Natural killer cell (primary cell): Measurements from ENCODE around the gene GALNT1. TPM values are rescaled to one million over a fixed set of nuclear protein-coding genes. Genes with fewer than 3 reads are reported as not detected.

Source experiments
- ATAC-seq, 3 donors: fragments of 150-1000 bp in 2 of 3; fragments of 200-7000 bp in 1 of 3; cut with Tn5 transposase; 1 replicate in 1 of 3; 2 replicates in 2 of 3; pipeline ENCODE4 v1.10.0; 2021; ENCODE audit warnings: mild to moderate bottlenecking in 2 of 3, moderate library complexity in 2 of 3
- DNase-seq, 2 donors: peaks; one replicate each; pipeline versions ENCODE4 v3.0.0 to v3.0.0-alpha.2; 2013 to 2021; ENCODE audit warnings: mixed read lengths in 1 of 2
- H3K27ac ChIP-seq: one replicate; pipeline ENCODE4 v1.5.1; 2013; ENCODE audit warnings: mild to moderate bottlenecking, low read length
- H3K27me3 ChIP-seq: one replicate; pipeline ENCODE4 v1.6.1; 2013; ENCODE audit warnings: low read length; ENCODE audit not compliant: control insufficient read depth, insufficient read depth
- H3K36me3 ChIP-seq: one replicate; pipeline ENCODE4 v1.6.1; 2013; ENCODE audit warnings: low read length; ENCODE audit not compliant: control insufficient read depth, insufficient read depth
- H3K4me1 ChIP-seq: one replicate; pipeline ENCODE4 v1.6.1; 2013; ENCODE audit warnings: low read length; ENCODE audit not compliant: control insufficient read depth, insufficient read depth
- H3K4me3 ChIP-seq: one replicate; pipeline ENCODE4 v1.5.1; 2013; ENCODE audit warnings: low read length
- H3K9me3 ChIP-seq: one replicate; pipeline ENCODE4 v1.6.1; 2013; ENCODE audit warnings: low read length; ENCODE audit not compliant: control insufficient read depth, insufficient read depth
- H3K27ac Mint-ChIP-seq, 2 donors: one replicate each; pipeline ENCODE4 v1.8.0; 2022; ENCODE audit warnings: mild to moderate bottlenecking in 2 of 2, mixed read lengths in 2 of 2, moderate library complexity in 1 of 2
- H3K27me3 Mint-ChIP-seq, 2 donors: one replicate each; pipeline ENCODE4 v1.8.0; 2022; ENCODE audit warnings: low read depth in 2 of 2, mixed read lengths in 2 of 2
- H3K36me3 Mint-ChIP-seq: one replicate; pipeline ENCODE4 v1.8.0; 2022; ENCODE audit warnings: mixed read lengths
- H3K4me1 Mint-ChIP-seq, 2 donors: one replicate each; pipeline ENCODE4 v1.8.0; 2022; ENCODE audit warnings: mixed read lengths in 2 of 2
- H3K4me3 Mint-ChIP-seq: one replicate; pipeline ENCODE4 v1.8.0; 2022; ENCODE audit warnings: mild to moderate bottlenecking, moderate library complexity, mixed read lengths
- H3K9me3 Mint-ChIP-seq, 2 donors: one replicate each; pipeline ENCODE4 v1.8.0; 2022; ENCODE audit warnings: mixed read lengths in 2 of 2
- WGBS: methylation state at CpG from one replicate; pipeline ENCODE4 v1.1.7; 2013; ENCODE audit warnings: missing lambda C conversion rate; ENCODE audit not compliant: insufficient coverage; 5-methylcytosine and 5-hydroxymethylcytosine counted together
- intact Hi-C: fragments of 100-400 bp; cut with micrococcal nuclease; formaldehyde crosslinking; loops from one replicate; pipeline ENCODE4 v1.14.2; 2022
- total RNA-seq, 4 donors: library from RNA; stranded (reverse); fragments of 120-200 nt in 1 of 4; gene quantifications; one replicate each; pipeline versions ENCODE4 v1.2.3 to v1.2.4, GENCODE V29; 2013 to 2022
- TF ChIP-seq, protein P1 (sequence below): fragments of 200-600 bp; IDR thresholded peaks from one replicate; pipeline ENCODE4 v1.8.0; 2022; ENCODE audit warnings: antibody characterized with exemption

Gene GALNT1
- total RNA-seq, 3 donors from 2014 or later (not counting 1 experiment from before 2014, with no cell fraction given), result 49.2 to 57.1 (median 50.0) TPM

DNA sequence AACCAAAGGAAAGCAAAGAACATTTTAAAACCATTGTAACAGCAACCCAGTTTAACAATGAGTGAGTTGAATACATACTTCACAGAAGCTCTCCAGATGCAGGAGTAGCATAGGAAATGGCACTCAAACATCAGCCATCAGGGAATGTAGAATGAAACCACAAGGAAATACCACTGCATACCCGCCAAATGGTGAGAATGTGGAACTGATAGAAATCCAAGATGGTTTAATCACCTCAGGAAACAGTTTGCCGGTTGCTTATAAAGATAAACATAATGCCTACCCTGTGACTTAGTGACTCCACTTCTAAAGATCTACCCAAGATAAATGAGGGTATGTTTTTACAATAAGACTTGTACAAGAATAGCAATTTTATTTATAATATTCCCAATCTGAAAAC lies 132.0 kb downstream of the GALNT1 start:
- WGBS, result 67% methylated on average over 1 of the region's 2 CpGs
- Histone ChIP-seq H3K9me3 (no peaks in the 10 kb centered on the region), H3K4me3 (no peak overlapping the region), H3K4me1 (no peaks in the 10 kb centered on the region), H3K27ac (no peak overlapping the region), H3K36me3 (peaks cover 10% of the 10 kb centered on the region), H3K27me3 (no peaks in the 10 kb centered on the region)
- ATAC-seq (no peak), DNase-seq (no peak)
- TF ChIP-seq, protein P1, sequence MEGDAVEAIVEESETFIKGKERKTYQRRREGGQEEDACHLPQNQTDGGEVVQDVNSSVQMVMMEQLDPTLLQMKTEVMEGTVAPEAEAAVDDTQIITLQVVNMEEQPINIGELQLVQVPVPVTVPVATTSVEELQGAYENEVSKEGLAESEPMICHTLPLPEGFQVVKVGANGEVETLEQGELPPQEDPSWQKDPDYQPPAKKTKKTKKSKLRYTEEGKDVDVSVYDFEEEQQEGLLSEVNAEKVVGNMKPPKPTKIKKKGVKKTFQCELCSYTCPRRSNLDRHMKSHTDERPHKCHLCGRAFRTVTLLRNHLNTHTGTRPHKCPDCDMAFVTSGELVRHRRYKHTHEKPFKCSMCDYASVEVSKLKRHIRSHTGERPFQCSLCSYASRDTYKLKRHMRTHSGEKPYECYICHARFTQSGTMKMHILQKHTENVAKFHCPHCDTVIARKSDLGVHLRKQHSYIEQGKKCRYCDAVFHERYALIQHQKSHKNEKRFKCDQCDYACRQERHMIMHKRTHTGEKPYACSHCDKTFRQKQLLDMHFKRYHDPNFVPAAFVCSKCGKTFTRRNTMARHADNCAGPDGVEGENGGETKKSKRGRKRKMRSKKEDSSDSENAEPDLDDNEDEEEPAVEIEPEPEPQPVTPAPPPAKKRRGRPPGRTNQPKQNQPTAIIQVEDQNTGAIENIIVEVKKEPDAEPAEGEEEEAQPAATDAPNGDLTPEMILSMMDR, result no peak
- H3K4me1 Mint-ChIP-seq, result no peaks in the 10 kb centered on the region
- intact Hi-C loops, result no loop called here
- no peak overlapping the region for H3K4me3 Mint-ChIP-seq
- peaks cover 2 to 5% of the 10 kb centered on the region in 2 donors for H3K9me3 Mint-ChIP-seq
- H3K36me3 Mint-ChIP-seq, result peaks cover 20% of the 10 kb centered on the region
- peaks cover 0 to 5% of the 10 kb centered on the region in 2 donors for H3K27me3 Mint-ChIP-seq
- H3K27ac Mint-ChIP-seq, result no peak overlapping the region

GRCh38 chr18:35714539-35714938 lies 133.0 kb downstream of the GALNT1 start:
- no peaks in the 10 kb centered on the region for H3K4me1 ChIP-seq
- WGBS, result 100% methylated on average over 2 of the region's 2 CpGs
- ATAC-seq (no peak), DNase-seq (no peak)
- no peaks in the 10 kb centered on the region for H3K9me3 ChIP-seq
- TF ChIP-seq, protein P1, result no peak
- intact Hi-C loops, result no loop called here
- no peak overlapping the region for H3K4me3 Mint-ChIP-seq
- H3K36me3 ChIP-seq, result peaks cover 4% of the 10 kb centered on the region
- no peak overlapping the region for H3K27ac ChIP-seq
- no peak overlapping the region for H3K4me3 ChIP-seq
- peaks cover 20% of the 10 kb centered on the region for H3K36me3 Mint-ChIP-seq
- no peaks in the 10 kb centered on the region for H3K27me3 ChIP-seq
- no peaks in the 10 kb centered on the region for H3K4me1 Mint-ChIP-seq
- no peak overlapping the region for H3K27ac Mint-ChIP-seq
- H3K9me3 Mint-ChIP-seq, result peaks cover 2 to 6% of the 10 kb centered on the region in 2 donors
- peaks cover 0 to 11% of the 10 kb centered on the region in 2 donors for H3K27me3 Mint-ChIP-seq

- TF ChIP-seq, protein P1, result no peak
- H3K27me3 Mint-ChIP-seq, result peaks cover 0 to 15% of the 10 kb centered on the region in 2 donors
- DNase-seq (no peak), ATAC-seq (no peak)
- no CpG with 5 or more reads among the region's 2 CpGs for WGBS
- no peak overlapping the region for H3K4me3 ChIP-seq
- H3K27ac Mint-ChIP-seq, result no peak overlapping the region
- H3K27ac ChIP-seq, result no peak overlapping the region
- no peaks in the 10 kb centered on the region for H3K9me3 ChIP-seq
- intact Hi-C loops, result no loop called here
- H3K9me3 Mint-ChIP-seq, result peaks cover 2 to 6% of the 10 kb centered on the region in 2 donors
- no peaks in the 10 kb centered on the region for H3K36me3 ChIP-seq
- no peaks in the 10 kb centered on the region for H3K4me1 Mint-ChIP-seq
- H3K27me3 ChIP-seq, result no peaks in the 10 kb centered on the region
- H3K4me3 Mint-ChIP-seq, result no peak overlapping the region
- H3K36me3 Mint-ChIP-seq, result peaks cover 20% of the 10 kb centered on the region
- no peaks in the 10 kb centered on the region for H3K4me1 ChIP-seq
Observed at GRCh38 chr18:35715139-35715538, 133.6 kb downstream of the GALNT1 start.

GRCh38 chr18:35716169-35716831 lies 134.8 kb downstream of the GALNT1 start:
- peaks cover 2 to 9% of the 10 kb centered on the region in 2 donors for H3K9me3 Mint-ChIP-seq
- WGBS, result 83% methylated on average over 3 of the region's 4 CpGs

More at GRCh38 chr18:35716169-35716831, 134.8 kb downstream of the GALNT1 start:
- TF ChIP-seq, protein P1, result no peak
- Histone ChIP-seq H3K9me3 (peaks cover 3% of the 10 kb centered on the region), H3K27me3 (peaks cover 4% of the 10 kb centered on the region), H3K36me3 (no peaks in the 10 kb centered on the region), H3K4me1 (no peaks in the 10 kb centered on the region), H3K4me3 (no peak overlapping the region), H3K27ac (no peak overlapping the region)
- Mint-ChIP-seq H3K27me3 (peaks cover 4 to 22% of the 10 kb centered on the region in 2 donors), H3K27ac (no peak overlapping the region), H3K4me3 (no peak overlapping the region), H3K4me1 (no peaks in the 10 kb centered on the region), H3K36me3 (peaks cover 20% of the 10 kb centered on the region)
- intact Hi-C loops, result no loop called here
- ATAC-seq (no peak), DNase-seq (no peak)
